HepG2 (cell line): ENCODE measurements around the gene SOX9. TPM values are rescaled to one million over a fixed set of nuclear protein-coding genes. Genes with fewer than 3 reads are reported as not detected.
A peak's percentile ranks its signal among the peaks of the same experiment; 100 is the strongest.

ENCODE experiments used
- CBX5 ChIP-seq: sonication (generic); formaldehyde crosslinking; IDR thresholded peaks from 2 replicates; pipeline ENCODE4 v1.4.0; 2020; ENCODE audit warnings: missing genetic modification reagents, borderline replicate concordance
- ERF ChIP-seq: IDR thresholded peaks from 2 replicates; pipeline ENCODE4 v1.6.1; 2018; ENCODE audit warnings: missing biosample characterization, missing genetic modification reagents
- GLI4 ChIP-seq: sonication (generic); formaldehyde crosslinking; IDR thresholded peaks from 2 replicates; pipeline ENCODE4 v1.5.1; 2020; ENCODE audit warnings: missing genetic modification reagents, mild to moderate bottlenecking, moderate library complexity, borderline replicate concordance
- KLF9 ChIP-seq: IDR thresholded peaks from 2 replicates; pipeline ENCODE4 v1.6.1; 2016; ENCODE audit warnings: low read depth
- ONECUT2 ChIP-seq: sonication (generic); formaldehyde crosslinking; IDR thresholded peaks from 2 replicates; pipeline ENCODE4 v1.4.0; 2020; ENCODE audit warnings: missing genetic modification reagents
- SP1 ChIP-seq, 2 experiments: fragments of 450-650 bp in 1 of 2; sonication (generic) in 1 of 2; formaldehyde crosslinking in 1 of 2; IDR thresholded peaks; 2 replicates each; pipeline versions ENCODE4 v1.4.0 to v1.6.1; 2016 to 2020; ENCODE audit warnings: missing genetic modification reagents in 1 of 2
- WIZ ChIP-seq: sonication (generic); formaldehyde crosslinking; IDR thresholded peaks from 2 replicates; pipeline ENCODE4 v1.5.1; 2020; ENCODE audit warnings: mild to moderate bottlenecking, missing genetic modification reagents
- ZBTB21 ChIP-seq: sonication (generic); formaldehyde crosslinking; IDR thresholded peaks from 2 replicates; pipeline ENCODE4 v1.4.0; 2020; ENCODE audit warnings: missing genetic modification reagents
- ZBTB7A ChIP-seq: sonication (generic); formaldehyde crosslinking; IDR thresholded peaks from 2 replicates; pipeline ENCODE4 v1.8.0; 2022; ENCODE audit warnings: mild to moderate bottlenecking, missing genetic modification reagents
- ZFAT ChIP-seq: sonication (generic); formaldehyde crosslinking; conservative IDR thresholded peaks from 2 replicates; pipeline ENCODE4 v1.8.1; 2023; ENCODE audit warnings: missing genetic modification reagents, inconsistent platforms
- ZNF367 ChIP-seq: sonication (generic); formaldehyde crosslinking; IDR thresholded peaks from 2 replicates; pipeline ENCODE4 v1.4.0; 2020; ENCODE audit warnings: missing genetic modification reagents, borderline replicate concordance
- ZNF460 ChIP-seq: sonication (generic); formaldehyde crosslinking; IDR thresholded peaks from 2 replicates; pipeline ENCODE4 v1.5.1; 2020; ENCODE audit warnings: missing genetic modification reagents, mild to moderate bottlenecking, borderline replicate concordance
- ZNF549 ChIP-seq: sonication (generic); formaldehyde crosslinking; IDR thresholded peaks from 2 replicates; pipeline ENCODE4 v1.5.0; 2020; ENCODE audit warnings: missing genetic modification reagents
- ZNF761 ChIP-seq: sonication (generic); formaldehyde crosslinking; conservative IDR thresholded peaks from 2 replicates; pipeline ENCODE4 v1.4.0; 2020; ENCODE audit warnings: mild to moderate bottlenecking, missing genetic modification reagents
- polyA plus RNA-seq, 8 experiments: library from polyadenylated mRNA; depleted of rRNA in 3 of 8; stranded (reverse) in 7 of 8; unstranded in 1 of 8; fragments of >200 nt; fragmentation: Illumina TruSeq in 4 of 8; extraction: Trizol in 4 of 8; gene quantifications; 2 replicates each; pipeline versions ENCODE4 v1.2.1 to v1.2.3, GENCODE V29; 2011 to 2016; ENCODE audit warnings: low read depth in 4 of 8, missing spikeins in 1 of 8, mixed read lengths in 1 of 8; ENCODE audit not compliant: insufficient read depth in 1 of 8
- total RNA-seq, 5 experiments: library from RNA; depleted of rRNA; stranded (reverse); fragments of >200 nt; fragmentation: Illumina TruSeq; extraction: Trizol; gene quantifications; 2 replicates each; pipeline ENCODE4 v1.2.3, GENCODE V29; 2016; ENCODE audit warnings: low read depth in 1 of 5
- TF ChIP-seq, protein P1 (sequence below): sonication (generic); formaldehyde crosslinking; IDR thresholded peaks from 2 replicates; pipeline ENCODE4 v1.8.1; 2023; ENCODE audit warnings: mild to moderate bottlenecking, missing genetic modification reagents
- TF ChIP-seq, protein P2 (sequence below): sonication (generic); formaldehyde crosslinking; IDR thresholded peaks from 2 replicates; pipeline ENCODE4 v1.4.0; 2020; ENCODE audit warnings: mild to moderate bottlenecking, low read depth, missing genetic modification reagents
- TF ChIP-seq, protein P3 (sequence below): sonication (generic); formaldehyde crosslinking; conservative IDR thresholded peaks from 2 replicates; pipeline ENCODE4 v1.8.0; 2022; ENCODE audit warnings: low read depth, missing genetic modification reagents
- TF ChIP-seq, protein P4 (sequence below): sonication (generic); formaldehyde crosslinking; IDR thresholded peaks from 2 replicates; pipeline ENCODE4 v1.8.1; 2022; ENCODE audit warnings: mild to moderate bottlenecking, missing genetic modification reagents
- TF ChIP-seq, protein P5 (sequence below): sonication (generic); formaldehyde crosslinking; IDR thresholded peaks from 2 replicates; pipeline ENCODE4 v1.5.0; 2020; ENCODE audit warnings: mild to moderate bottlenecking, missing genetic modification reagents

SOX9 gene
- total and polyA plus RNA-seq, 2 of the 13 experiments (the other 11 are each of a cell fraction or from before 2014, with no cell fraction given), result 16.1 to 27.6 TPM

DNA sequence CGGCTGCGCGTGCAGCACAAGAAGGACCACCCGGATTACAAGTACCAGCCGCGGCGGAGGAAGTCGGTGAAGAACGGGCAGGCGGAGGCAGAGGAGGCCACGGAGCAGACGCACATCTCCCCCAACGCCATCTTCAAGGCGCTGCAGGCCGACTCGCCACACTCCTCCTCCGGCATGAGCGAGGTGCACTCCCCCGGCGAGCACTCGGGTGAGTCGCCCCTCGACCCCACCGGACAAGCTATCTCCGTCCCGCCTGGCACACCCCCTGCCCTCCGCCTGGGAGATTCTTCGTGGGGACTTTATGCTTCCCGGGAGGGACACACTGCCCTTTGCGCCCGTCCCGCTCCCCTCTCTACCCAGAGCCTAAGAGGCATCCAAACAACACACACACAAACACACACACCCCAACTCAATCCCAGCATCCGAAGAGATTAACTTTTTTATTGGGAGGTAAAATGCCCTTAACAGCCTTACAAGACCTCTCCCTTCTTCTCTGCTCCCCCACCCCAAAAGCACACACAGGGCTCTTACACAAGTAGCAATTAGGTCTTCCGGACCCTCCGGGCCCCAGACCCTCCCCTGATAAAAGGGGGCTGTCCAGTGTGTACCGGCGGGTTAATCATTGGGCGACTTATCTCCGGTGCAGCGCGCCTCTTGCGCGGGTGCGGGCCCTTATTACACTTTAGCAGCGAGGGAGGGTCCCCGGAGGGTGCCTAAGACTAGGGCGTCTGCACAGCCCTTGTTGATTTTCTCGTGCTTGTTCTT lies 2.1 kb downstream of the SOX9 start (continued):
- TF ChIP-seq CBX5 (CRISPR knock-in tag) (no peak), ZNF761 (CRISPR knock-in tag) (no peak; the same call in 1 of the 2 replicates), WIZ (CRISPR knock-in tag) (no peak), ZFAT (CRISPR knock-in tag) (no peak), ZBTB21 (CRISPR knock-in tag) (no peak; the same call in 1 of the 2 replicates), ERF (CRISPR knock-in tag) (peak; percentile 71; the same call in 1 of the 2 replicates), ZNF367 (no peak), KLF9 (CRISPR knock-in tag) (no peak), ZNF460 (no peak; the same call in 1 of the 2 replicates), ONECUT2 (CRISPR knock-in tag) (0 out of 2 replicates have a peak, but pooled peaks have one; percentile 45), SP1 (IDR thresholded peaks at IDR 0.05) (no peak), SP1 (CRISPR knock-in tag; IDR thresholded peaks at IDR 0.05) (no peak), ZNF549 (CRISPR knock-in tag) (no peak), ZBTB7A (CRISPR knock-in tag) (peak; percentile 97), GLI4 (no peak; the same call in 1 of the 2 replicates)
- TF ChIP-seq, protein P1, sequence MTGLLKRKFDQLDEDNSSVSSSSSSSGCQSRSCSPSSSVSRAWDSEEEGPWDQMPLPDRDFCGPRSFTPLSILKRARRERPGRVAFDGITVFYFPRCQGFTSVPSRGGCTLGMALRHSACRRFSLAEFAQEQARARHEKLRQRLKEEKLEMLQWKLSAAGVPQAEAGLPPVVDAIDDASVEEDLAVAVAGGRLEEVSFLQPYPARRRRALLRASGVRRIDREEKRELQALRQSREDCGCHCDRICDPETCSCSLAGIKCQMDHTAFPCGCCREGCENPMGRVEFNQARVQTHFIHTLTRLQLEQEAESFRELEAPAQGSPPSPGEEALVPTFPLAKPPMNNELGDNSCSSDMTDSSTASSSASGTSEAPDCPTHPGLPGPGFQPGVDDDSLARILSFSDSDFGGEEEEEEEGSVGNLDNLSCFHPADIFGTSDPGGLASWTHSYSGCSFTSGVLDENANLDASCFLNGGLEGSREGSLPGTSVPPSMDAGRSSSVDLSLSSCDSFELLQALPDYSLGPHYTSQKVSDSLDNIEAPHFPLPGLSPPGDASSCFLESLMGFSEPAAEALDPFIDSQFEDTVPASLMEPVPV (CRISPR knock-in tag), result no peak
- TF ChIP-seq, protein P2, sequence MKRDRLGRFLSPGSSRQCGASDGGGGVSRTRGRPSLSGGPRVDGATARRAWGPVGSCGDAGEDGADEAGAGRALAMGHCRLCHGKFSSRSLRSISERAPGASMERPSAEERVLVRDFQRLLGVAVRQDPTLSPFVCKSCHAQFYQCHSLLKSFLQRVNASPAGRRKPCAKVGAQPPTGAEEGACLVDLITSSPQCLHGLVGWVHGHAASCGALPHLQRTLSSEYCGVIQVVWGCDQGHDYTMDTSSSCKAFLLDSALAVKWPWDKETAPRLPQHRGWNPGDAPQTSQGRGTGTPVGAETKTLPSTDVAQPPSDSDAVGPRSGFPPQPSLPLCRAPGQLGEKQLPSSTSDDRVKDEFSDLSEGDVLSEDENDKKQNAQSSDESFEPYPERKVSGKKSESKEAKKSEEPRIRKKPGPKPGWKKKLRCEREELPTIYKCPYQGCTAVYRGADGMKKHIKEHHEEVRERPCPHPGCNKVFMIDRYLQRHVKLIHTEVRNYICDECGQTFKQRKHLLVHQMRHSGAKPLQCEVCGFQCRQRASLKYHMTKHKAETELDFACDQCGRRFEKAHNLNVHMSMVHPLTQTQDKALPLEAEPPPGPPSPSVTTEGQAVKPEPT, result no peak
- TF ChIP-seq, protein P3, sequence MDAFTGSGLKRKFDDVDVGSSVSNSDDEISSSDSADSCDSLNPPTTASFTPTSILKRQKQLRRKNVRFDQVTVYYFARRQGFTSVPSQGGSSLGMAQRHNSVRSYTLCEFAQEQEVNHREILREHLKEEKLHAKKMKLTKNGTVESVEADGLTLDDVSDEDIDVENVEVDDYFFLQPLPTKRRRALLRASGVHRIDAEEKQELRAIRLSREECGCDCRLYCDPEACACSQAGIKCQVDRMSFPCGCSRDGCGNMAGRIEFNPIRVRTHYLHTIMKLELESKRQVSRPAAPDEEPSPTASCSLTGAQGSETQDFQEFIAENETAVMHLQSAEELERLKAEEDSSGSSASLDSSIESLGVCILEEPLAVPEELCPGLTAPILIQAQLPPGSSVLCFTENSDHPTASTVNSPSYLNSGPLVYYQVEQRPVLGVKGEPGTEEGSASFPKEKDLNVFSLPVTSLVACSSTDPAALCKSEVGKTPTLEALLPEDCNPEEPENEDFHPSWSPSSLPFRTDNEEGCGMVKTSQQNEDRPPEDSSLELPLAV (CRISPR knock-in tag), result no peak
- TF ChIP-seq, protein P4, sequence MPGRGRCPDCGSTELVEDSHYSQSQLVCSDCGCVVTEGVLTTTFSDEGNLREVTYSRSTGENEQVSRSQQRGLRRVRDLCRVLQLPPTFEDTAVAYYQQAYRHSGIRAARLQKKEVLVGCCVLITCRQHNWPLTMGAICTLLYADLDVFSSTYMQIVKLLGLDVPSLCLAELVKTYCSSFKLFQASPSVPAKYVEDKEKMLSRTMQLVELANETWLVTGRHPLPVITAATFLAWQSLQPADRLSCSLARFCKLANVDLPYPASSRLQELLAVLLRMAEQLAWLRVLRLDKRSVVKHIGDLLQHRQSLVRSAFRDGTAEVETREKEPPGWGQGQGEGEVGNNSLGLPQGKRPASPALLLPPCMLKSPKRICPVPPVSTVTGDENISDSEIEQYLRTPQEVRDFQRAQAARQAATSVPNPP (CRISPR knock-in tag), result no peak
- TF ChIP-seq, protein P5, sequence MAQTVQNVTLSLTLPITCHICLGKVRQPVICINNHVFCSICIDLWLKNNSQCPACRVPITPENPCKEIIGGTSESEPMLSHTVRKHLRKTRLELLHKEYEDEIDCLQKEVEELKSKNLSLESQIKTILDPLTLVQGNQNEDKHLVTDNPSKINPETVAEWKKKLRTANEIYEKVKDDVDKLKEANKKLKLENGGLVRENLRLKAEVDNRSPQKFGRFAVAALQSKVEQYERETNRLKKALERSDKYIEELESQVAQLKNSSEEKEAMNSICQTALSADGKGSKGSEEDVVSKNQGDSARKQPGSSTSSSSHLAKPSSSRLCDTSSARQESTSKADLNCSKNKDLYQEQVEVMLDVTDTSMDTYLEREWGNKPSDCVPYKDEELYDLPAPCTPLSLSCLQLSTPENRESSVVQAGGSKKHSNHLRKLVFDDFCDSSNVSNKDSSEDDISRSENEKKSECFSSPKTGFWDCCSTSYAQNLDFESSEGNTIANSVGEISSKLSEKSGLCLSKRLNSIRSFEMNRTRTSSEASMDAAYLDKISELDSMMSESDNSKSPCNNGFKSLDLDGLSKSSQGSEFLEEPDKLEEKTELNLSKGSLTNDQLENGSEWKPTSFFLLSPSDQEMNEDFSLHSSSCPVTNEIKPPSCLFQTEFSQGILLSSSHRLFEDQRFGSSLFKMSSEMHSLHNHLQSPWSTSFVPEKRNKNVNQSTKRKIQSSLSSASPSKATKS (CRISPR knock-in tag), result no peak
